Measurements from ENCODE around the gene UBTD2.
A peak's percentile ranks its signal among the peaks of the same experiment; 100 is the strongest.

Gene UBTD2

DNA sequence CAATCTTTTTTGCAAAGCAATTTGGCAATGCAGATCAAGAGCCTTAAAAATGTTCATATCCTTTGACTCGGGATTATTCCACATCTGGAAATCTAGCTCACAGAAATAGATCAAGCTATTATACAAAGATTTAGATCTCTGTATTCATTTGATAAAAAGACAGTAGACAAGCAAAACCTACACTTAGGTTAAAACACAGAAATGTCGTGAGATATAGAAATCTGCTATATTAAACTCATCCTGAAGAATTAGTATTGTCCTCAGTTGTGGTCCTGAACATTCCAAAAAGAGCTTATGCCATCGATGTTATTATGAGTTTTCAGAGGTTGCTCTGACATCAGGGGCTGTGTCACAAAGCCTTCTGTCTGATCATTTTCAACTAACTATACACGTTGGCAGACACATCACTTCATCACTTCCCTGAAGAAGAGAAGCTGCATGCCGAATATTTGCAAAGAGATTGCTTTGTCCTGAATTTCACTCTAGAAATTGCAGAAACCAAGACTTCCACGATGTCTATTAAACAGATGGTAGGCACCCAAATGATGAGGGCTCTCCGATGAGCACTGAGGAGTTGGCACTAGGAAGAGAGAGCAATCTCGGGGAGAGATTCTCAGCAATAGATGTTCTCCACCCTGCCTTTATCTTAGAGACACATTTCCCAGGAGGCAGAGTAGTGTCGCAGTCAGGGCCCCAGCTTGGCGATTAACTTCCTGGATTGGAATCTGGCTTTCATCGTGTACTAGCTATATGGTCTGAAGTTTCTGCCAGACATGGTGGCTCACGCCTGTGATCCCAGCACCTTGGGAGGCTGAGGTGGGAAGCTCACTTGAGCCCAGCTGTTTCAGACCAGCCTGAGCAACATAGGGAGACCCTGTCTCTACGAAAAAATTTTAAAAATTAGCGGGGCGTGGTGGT lies 1.9 kb upstream of the UBTD2 start:
- Histone ChIP-seq H3K27me3 (peaks cover 29% of the 10 kb centered on the region), H3K4me3 (ENCODE audit: low read depth in 1 of 2, low read length in 1 of 2) (peak overlapping the region in 1 of 2 experiments; percentile 77), H3K36me3 (no peaks in the 10 kb centered on the region), H3K27ac (no peak overlapping the region), H3K9me3 (no peaks in the 10 kb centered on the region), H3K4me1 (ENCODE audit: control insufficient read depth in 1 of 2, insufficient read depth in 1 of 2, low read depth in 1 of 2, low read length in 1 of 2) (peaks cover 21 to 23% of the 10 kb centered on the region in 2 experiments)
- TF ChIP-seq, protein P1, sequence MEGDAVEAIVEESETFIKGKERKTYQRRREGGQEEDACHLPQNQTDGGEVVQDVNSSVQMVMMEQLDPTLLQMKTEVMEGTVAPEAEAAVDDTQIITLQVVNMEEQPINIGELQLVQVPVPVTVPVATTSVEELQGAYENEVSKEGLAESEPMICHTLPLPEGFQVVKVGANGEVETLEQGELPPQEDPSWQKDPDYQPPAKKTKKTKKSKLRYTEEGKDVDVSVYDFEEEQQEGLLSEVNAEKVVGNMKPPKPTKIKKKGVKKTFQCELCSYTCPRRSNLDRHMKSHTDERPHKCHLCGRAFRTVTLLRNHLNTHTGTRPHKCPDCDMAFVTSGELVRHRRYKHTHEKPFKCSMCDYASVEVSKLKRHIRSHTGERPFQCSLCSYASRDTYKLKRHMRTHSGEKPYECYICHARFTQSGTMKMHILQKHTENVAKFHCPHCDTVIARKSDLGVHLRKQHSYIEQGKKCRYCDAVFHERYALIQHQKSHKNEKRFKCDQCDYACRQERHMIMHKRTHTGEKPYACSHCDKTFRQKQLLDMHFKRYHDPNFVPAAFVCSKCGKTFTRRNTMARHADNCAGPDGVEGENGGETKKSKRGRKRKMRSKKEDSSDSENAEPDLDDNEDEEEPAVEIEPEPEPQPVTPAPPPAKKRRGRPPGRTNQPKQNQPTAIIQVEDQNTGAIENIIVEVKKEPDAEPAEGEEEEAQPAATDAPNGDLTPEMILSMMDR (IDR thresholded peaks at IDR 0.05), result no peak

DNA sequence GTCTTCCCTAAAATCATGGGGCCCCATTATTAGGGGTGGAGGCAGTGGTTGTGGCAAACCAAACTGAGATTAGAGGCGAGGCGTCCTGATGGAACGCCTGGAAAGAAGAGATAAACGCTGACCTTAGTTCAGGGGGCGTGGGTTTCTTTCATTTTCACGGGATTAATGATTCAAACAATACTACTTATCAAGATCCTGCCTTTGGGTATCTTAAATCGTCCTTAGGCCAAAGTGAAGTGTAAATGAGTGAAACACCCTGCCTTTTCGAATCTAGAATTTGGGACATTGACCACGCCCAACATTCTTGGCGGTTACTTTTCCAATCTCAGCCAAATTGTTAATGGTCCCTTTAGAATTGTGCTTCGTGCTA lies 1.0 kb upstream of the UBTD2 start:
- H3K27ac ChIP-seq, result peak overlapping the region; percentile 81
- no peaks in the 10 kb centered on the region for H3K9me3 ChIP-seq
- peaks cover 21 to 23% of the 10 kb centered on the region in 2 experiments for H3K4me1 ChIP-seq (ENCODE audit: control insufficient read depth in 1 of 2, insufficient read depth in 1 of 2, low read depth in 1 of 2, low read length in 1 of 2)
- TF ChIP-seq, protein P1 (IDR thresholded peaks at IDR 0.05), result no peak
- H3K36me3 ChIP-seq, result no peaks in the 10 kb centered on the region
- H3K4me3 ChIP-seq (ENCODE audit: low read depth in 1 of 2, low read length in 1 of 2), result peak overlapping the region; percentile 77
- peaks cover 29% of the 10 kb centered on the region for H3K27me3 ChIP-seq

DNA sequence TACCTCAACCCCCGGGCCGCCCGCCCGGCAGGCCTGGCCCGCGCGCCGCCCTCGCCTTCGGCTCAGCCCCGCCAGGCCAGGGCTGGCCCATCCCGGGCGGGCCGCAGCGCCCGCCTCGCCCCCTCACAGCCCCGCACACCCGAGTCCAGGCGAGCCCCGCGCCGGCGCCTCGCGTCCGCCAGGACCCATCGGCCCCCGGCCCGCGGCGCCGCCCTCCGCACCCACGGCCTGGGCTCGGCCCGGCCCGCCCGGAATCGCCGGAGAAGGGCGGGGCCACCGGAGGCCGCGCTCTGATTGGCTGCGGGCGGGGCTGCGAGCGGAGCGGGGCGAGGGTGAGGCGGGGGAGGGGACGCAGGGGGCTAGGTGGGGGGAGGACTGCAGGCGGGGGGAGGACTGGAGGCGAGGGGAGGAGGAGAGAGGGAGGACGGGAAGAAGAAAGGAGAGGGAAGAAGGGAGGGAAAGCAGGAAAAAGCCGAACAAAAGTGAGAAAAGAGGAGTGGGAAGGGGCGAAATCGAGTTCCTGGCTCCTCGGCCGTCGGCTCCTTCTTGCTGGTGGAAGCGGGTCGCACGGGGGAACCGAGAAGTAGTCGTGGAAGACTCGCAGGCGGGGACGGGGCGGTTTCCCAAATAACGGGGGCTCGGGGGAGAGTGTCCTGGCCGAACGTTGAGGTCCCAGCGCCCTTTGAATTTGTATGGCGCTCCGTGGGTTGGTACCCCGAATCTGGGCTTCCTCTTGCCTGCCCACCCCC lies 472 bp upstream of the UBTD2 start:
- no peaks in the 10 kb centered on the region for H3K36me3 ChIP-seq
- H3K27me3 ChIP-seq, result peaks cover 29% of the 10 kb centered on the region
- peak overlapping the region; percentile 77 for H3K4me3 ChIP-seq (ENCODE audit: low read depth in 1 of 2, low read length in 1 of 2)
- TF ChIP-seq, protein P1 (IDR thresholded peaks at IDR 0.05), result peak; percentile 2
- no peaks in the 10 kb centered on the region for H3K9me3 ChIP-seq
- H3K4me1 ChIP-seq (ENCODE audit: control insufficient read depth in 1 of 2, insufficient read depth in 1 of 2, low read depth in 1 of 2, low read length in 1 of 2), result peaks cover 21 to 23% of the 10 kb centered on the region in 2 experiments
- H3K27ac ChIP-seq, result peak overlapping the region; percentile 81

DNA sequence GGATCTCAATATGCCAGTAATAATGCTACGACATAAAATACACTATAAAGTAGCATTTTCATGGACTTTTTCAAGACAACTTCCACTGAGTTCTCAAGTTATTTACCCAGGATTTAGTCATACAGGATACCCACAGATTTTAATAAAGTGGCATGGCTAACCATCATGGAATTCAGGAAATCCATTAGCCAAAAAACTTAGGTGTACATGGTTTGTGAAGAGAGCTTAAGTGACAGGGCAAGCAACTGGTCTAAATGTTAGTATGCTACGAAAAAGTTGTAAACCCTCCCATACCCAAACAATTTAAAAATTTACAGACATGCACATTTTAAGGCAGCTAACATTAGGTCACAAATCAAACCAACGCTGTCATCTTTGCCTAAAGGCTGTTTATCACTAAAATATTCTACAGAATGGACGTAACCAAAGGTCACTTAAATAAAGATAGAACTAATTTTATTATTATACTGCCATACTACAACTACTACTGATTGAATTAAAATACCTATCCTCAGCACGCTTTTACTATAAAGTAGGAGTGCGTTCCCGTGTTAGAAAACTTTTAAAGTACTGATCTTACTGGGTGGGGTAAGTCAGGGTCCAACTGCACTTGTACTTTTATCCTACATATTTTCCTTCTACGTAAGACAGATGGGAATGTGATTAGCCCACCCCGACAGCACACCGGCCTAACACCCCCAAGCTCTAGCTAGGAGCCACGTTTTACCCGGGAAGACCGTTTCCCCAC lies 1.1 kb downstream of the UBTD2 start:
- Histone ChIP-seq H3K27ac (no peak overlapping the region), H3K4me3 (ENCODE audit: low read depth in 1 of 2, low read length in 1 of 2) (peak overlapping the region; percentile 77 to 91)

DNA sequence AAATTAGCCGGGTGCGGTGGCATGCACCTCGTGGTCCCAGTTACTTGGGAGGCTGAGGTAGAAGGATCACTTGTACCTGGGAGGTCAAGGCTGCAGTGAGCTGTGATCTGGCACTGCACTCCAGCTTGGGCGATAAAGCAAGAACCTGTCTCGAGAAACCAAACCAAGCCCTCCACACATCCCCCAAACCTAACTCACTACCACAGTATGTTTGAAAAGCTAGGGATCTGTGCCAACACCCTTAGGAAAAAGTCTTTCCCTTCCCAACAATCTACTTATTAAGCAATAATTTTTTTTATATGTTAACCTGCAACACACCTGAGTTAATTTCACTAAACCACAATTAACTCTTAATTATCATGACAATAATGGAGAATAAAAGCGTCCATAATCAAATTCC lies 2.2 kb downstream of the UBTD2 start:
- Histone ChIP-seq H3K27me3 (peaks cover 29% of the 10 kb centered on the region), H3K27ac (no peak overlapping the region), H3K4me3 (ENCODE audit: low read depth in 1 of 2, low read length in 1 of 2) (no peak overlapping the region), H3K4me1 (ENCODE audit: control insufficient read depth in 1 of 2, insufficient read depth in 1 of 2, low read depth in 1 of 2, low read length in 1 of 2) (peaks cover 23 to 28% of the 10 kb centered on the region in 2 experiments), H3K9me3 (no peaks in the 10 kb centered on the region), H3K36me3 (no peaks in the 10 kb centered on the region)
- TF ChIP-seq, protein P1 (IDR thresholded peaks at IDR 0.05), result no peak

More for the DNA sequence above, 1.1 kb downstream of the UBTD2 start:
- TF ChIP-seq, protein P1 (IDR thresholded peaks at IDR 0.05), result no peak
- no peaks in the 10 kb centered on the region for H3K9me3 ChIP-seq
- peaks cover 21 to 23% of the 10 kb centered on the region in 2 experiments for H3K4me1 ChIP-seq (ENCODE audit: control insufficient read depth in 1 of 2, insufficient read depth in 1 of 2, low read depth in 1 of 2, low read length in 1 of 2)
- peaks cover 29% of the 10 kb centered on the region for H3K27me3 ChIP-seq
- H3K36me3 ChIP-seq, result no peaks in the 10 kb centered on the region
